ENCODE results near the gene ACSM3. TPM values are rescaled to one million over a fixed set of nuclear protein-coding genes. Genes with fewer than 3 reads are reported as not detected.
"Not testable (repeated sequence)": the region's sequence is repeated elsewhere in the genome, so short reads cannot be mapped to it uniquely, and the experiment has no call there.

Gene ACSM3
- total and polyA plus RNA-seq, 2 experiments from 2014 or later = 5.7 to 8.7 TPM

DNA sequence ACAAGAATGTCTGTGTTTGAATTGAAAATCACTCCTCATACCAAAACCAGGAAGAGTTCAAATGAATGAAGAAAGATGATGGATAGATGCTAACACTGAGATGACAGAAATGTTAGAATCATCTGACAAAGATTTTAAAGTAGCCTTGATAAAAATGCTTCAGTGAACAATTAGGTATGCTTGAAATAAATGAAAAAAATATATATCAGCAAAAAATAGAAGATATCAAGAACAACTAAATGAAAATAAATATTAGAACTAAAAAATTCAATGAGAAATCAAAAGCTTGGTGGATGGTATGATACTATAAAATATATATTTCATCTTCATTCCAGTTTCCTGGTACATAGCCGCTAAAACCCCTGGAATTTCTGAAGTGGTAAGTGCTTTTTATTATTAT is 8.6 kb upstream of the ACSM3 start:
- Histone ChIP-seq H3K4me2 (no peak overlapping the region), H3K36me3 (ENCODE audit: insufficient read depth) (no peaks in the 10 kb centered on the region), H3K27me3 (ENCODE audit: insufficient read depth) (no peaks in the 10 kb centered on the region), H3F3A (replicated peaks; ENCODE audit: low read depth) (no peaks in the 10 kb centered on the region), H2AFZ (no peak overlapping the region), H3K4me1 (ENCODE audit: insufficient read depth) (no peaks in the 10 kb centered on the region), H4K20me1 (replicated peaks; ENCODE audit: insufficient read depth) (no peaks in the 10 kb centered on the region), H3K9me2 (ENCODE audit: insufficient read depth) (no peaks in the 10 kb centered on the region), H3K4me3 (no peak overlapping the region), H3K79me2 (replicated peaks; ENCODE audit: insufficient read depth) (no peaks in the 10 kb centered on the region), H3K27ac (ENCODE audit: low read depth) (no peak overlapping the region)
- DNase-seq (ENCODE audit: low spot score) = no peak
- H3K9me3 Mint-ChIP-seq = peaks cover 3% of the 10 kb centered on the region; the same call in 1 of the 3 replicates
- no peak overlapping the region for H3K4me3 Mint-ChIP-seq
- no peak overlapping the region for H3K27ac Mint-ChIP-seq
- no peak for TF ChIP-seq CREB1 (CRISPR knock-in tag; IDR thresholded peaks at IDR 0.05; ENCODE audit: low read depth)
- no peak for TF ChIP-seq ZNF114 (CRISPR knock-in tag; IDR thresholded peaks at IDR 0.05)
- peaks cover 5% of the 10 kb centered on the region; the same call in 2 of the 3 replicates for H3K4me1 Mint-ChIP-seq
- no peaks in the 10 kb centered on the region for H3K27me3 Mint-ChIP-seq (ENCODE audit: insufficient read depth, low read depth, poor library complexity)
- no peak for ATAC-seq
- no peaks in the 10 kb centered on the region for H3K36me3 Mint-ChIP-seq (ENCODE audit: low read depth)

DNA sequence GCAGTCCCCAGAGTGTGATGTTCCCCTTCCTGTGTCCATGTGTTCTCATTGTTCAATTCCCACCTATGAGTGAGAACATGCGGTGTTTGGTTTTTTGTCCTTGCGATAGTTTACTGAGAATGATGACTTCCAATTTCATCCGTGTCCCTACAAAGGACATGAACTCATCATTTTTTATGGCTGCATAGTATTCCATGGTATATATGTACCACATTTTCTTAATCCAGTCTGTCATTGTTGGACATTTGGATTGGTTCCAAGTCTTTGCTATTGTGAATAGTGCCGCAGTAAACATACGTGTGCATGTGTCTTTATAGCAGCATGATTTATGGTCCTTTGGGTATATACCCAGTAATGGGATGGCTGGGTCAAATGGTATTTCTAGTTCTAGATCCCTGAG is 8.0 kb upstream of the ACSM3 start:
- not testable (repeated sequence) for H3K79me2 ChIP-seq (replicated peaks; ENCODE audit: insufficient read depth); H3K4me1 ChIP-seq (ENCODE audit: insufficient read depth); H3K27me3 ChIP-seq (ENCODE audit: insufficient read depth); H3K36me3 ChIP-seq (ENCODE audit: insufficient read depth); H3K27ac ChIP-seq (ENCODE audit: low read depth); H3K36me3 Mint-ChIP-seq (ENCODE audit: low read depth); H3K4me2 ChIP-seq; H3K4me3 Mint-ChIP-seq; DNase-seq (ENCODE audit: low spot score); H3K4me3 ChIP-seq; H4K20me1 ChIP-seq (replicated peaks; ENCODE audit: insufficient read depth); H3K27ac Mint-ChIP-seq; H3F3A ChIP-seq (replicated peaks; ENCODE audit: low read depth); H3K27me3 Mint-ChIP-seq (ENCODE audit: insufficient read depth, low read depth, poor library complexity); ATAC-seq; H3K9me2 ChIP-seq (ENCODE audit: insufficient read depth); H3K4me1 Mint-ChIP-seq; H3K9me3 Mint-ChIP-seq; H2AFZ ChIP-seq

DNA sequence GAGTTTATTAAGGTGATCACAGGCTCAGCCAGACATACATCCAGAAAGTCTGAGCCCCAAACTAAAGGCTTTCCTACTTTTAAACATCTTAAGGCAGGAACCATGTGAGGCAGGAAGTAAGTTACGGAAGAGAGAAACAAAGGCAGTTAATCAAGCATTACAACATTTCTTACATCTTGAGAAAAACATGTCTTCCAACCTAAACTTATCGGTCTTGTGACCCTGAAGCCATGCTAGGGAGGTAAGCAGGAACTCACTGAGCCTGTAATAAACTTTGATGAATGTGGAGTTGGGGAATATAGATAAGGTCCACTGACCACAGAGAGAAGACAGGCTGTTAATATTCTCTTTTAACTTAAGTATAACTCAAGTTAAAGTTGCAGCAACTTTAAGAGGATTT is 3.5 kb upstream of the ACSM3 start:
- TF ChIP-seq JUNB (IDR thresholded peaks at IDR 0.05; ENCODE audit: unreplicated experiment) = no peak
- no peak for TF ChIP-seq ZNF114 (CRISPR knock-in tag; IDR thresholded peaks at IDR 0.05)
- TF ChIP-seq, protein P1, sequence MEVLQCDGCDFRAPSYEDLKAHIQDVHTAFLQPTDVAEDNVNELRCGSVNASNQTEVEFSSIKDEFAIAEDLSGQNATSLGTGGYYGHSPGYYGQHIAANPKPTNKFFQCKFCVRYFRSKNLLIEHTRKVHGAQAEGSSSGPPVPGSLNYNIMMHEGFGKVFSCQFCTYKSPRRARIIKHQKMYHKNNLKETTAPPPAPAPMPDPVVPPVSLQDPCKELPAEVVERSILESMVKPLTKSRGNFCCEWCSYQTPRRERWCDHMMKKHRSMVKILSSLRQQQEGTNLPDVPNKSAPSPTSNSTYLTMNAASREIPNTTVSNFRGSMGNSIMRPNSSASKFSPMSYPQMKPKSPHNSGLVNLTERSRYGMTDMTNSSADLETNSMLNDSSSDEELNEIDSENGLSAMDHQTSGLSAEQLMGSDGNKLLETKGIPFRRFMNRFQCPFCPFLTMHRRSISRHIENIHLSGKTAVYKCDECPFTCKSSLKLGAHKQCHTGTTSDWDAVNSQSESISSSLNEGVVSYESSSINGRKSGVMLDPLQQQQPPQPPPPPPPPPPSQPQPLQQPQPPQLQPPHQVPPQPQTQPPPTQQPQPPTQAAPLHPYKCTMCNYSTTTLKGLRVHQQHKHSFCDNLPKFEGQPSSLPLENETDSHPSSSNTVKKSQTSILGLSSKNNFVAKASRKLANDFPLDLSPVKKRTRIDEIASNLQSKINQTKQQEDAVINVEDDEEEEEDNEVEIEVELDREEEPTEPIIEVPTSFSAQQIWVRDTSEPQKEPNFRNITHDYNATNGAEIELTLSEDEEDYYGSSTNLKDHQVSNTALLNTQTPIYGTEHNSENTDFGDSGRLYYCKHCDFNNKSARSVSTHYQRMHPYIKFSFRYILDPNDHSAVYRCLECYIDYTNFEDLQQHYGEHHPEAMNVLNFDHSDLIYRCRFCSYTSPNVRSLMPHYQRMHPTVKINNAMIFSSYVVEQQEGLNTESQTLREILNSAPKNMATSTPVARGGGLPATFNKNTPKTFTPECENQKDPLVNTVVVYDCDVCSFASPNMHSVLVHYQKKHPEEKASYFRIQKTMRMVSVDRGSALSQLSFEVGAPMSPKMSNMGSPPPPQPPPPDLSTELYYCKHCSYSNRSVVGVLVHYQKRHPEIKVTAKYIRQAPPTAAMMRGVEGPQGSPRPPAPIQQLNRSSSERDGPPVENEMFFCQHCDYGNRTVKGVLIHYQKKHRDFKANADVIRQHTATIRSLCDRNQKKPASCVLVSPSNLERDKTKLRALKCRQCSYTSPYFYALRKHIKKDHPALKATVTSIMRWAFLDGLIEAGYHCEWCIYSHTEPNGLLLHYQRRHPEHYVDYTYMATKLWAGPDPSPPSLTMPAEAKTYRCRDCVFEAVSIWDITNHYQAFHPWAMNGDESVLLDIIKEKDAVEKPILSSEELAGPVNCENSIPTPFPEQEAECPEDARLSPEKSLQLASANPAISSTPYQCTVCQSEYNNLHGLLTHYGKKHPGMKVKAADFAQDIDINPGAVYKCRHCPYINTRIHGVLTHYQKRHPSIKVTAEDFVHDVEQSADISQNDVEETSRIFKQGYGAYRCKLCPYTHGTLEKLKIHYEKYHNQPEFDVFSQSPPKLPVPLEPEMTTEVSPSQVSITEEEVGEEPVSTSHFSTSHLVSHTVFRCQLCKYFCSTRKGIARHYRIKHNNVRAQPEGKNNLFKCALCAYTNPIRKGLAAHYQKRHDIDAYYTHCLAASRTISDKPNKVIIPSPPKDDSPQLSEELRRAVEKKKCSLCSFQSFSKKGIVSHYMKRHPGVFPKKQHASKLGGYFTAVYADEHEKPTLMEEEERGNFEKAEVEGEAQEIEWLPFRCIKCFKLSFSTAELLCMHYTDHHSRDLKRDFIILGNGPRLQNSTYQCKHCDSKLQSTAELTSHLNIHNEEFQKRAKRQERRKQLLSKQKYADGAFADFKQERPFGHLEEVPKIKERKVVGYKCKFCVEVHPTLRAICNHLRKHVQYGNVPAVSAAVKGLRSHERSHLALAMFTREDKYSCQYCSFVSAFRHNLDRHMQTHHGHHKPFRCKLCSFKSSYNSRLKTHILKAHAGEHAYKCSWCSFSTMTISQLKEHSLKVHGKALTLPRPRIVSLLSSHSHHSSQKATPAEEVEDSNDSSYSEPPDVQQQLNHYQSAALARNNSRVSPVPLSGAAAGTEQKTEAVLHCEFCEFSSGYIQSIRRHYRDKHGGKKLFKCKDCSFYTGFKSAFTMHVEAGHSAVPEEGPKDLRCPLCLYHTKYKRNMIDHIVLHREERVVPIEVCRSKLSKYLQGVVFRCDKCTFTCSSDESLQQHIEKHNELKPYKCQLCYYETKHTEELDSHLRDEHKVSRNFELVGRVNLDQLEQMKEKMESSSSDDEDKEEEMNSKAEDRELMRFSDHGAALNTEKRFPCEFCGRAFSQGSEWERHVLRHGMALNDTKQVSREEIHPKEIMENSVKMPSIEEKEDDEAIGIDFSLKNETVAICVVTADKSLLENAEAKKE (CRISPR knock-in tag; IDR thresholded peaks at IDR 0.05) = no peak
- no peak overlapping the region for H3K4me3 Mint-ChIP-seq

More for the DNA sequence above, 3.5 kb upstream of the ACSM3 start:
- Histone ChIP-seq H2AFZ (peak overlapping the region; percentile 63; the same call in 1 of the 2 replicates), H3K4me3 (no peak overlapping the region), H3K36me3 (ENCODE audit: insufficient read depth) (no peaks in the 10 kb centered on the region), H3F3A (replicated peaks; ENCODE audit: low read depth) (no peaks in the 10 kb centered on the region), H3K27ac (ENCODE audit: low read depth) (no peak overlapping the region), H3K4me2 (no peak overlapping the region), H3K79me2 (replicated peaks; ENCODE audit: insufficient read depth) (no peaks in the 10 kb centered on the region), H4K20me1 (replicated peaks; ENCODE audit: insufficient read depth) (no peaks in the 10 kb centered on the region), H3K9me2 (ENCODE audit: insufficient read depth) (no peaks in the 10 kb centered on the region), H3K4me1 (ENCODE audit: insufficient read depth) (no peaks in the 10 kb centered on the region), H3K27me3 (ENCODE audit: insufficient read depth) (no peaks in the 10 kb centered on the region)
- DNase-seq (ENCODE audit: low spot score) (no peak), ATAC-seq (no peak)
- H3K27ac Mint-ChIP-seq = no peak overlapping the region
- no peaks in the 10 kb centered on the region for H3K36me3 Mint-ChIP-seq (ENCODE audit: low read depth)
- H3K9me3 Mint-ChIP-seq = peaks cover 12% of the 10 kb centered on the region; the same call in 2 of the 3 replicates
- peaks cover 5% of the 10 kb centered on the region; the same call in 2 of the 3 replicates for H3K4me1 Mint-ChIP-seq
- H3K27me3 Mint-ChIP-seq (ENCODE audit: insufficient read depth, low read depth, poor library complexity) = no peaks in the 10 kb centered on the region
